Stimulated activated CD8-positive, alpha-beta memory T cell treated with anti-CD3 and anti-CD28 coated beads, Interleukin-4, amount 100 ng/mL, for 4 hours (primary cell): Measurements from ENCODE around the gene GTPBP2.
"Not testable (repeated sequence)": the region's sequence is repeated elsewhere in the genome, so short reads cannot be mapped to it uniquely, and the experiment has no call there.

Experiments
- DNase-seq, 2 donors: peaks; one replicate each; pipeline ENCODE4 v3.0.0-alpha.2; 2020; ENCODE audit warnings: low read depth in 2 of 2, low spot score in 1 of 2

GTPBP2 gene

GRCh38 chr6:43625393-43625992 lies 3.6 kb downstream of the GTPBP2 start:
- DNase-seq, result no peak

GRCh38 chr6:43624786-43625288 lies 4.2 kb downstream of the GTPBP2 start:
- no peak for DNase-seq

DNA sequence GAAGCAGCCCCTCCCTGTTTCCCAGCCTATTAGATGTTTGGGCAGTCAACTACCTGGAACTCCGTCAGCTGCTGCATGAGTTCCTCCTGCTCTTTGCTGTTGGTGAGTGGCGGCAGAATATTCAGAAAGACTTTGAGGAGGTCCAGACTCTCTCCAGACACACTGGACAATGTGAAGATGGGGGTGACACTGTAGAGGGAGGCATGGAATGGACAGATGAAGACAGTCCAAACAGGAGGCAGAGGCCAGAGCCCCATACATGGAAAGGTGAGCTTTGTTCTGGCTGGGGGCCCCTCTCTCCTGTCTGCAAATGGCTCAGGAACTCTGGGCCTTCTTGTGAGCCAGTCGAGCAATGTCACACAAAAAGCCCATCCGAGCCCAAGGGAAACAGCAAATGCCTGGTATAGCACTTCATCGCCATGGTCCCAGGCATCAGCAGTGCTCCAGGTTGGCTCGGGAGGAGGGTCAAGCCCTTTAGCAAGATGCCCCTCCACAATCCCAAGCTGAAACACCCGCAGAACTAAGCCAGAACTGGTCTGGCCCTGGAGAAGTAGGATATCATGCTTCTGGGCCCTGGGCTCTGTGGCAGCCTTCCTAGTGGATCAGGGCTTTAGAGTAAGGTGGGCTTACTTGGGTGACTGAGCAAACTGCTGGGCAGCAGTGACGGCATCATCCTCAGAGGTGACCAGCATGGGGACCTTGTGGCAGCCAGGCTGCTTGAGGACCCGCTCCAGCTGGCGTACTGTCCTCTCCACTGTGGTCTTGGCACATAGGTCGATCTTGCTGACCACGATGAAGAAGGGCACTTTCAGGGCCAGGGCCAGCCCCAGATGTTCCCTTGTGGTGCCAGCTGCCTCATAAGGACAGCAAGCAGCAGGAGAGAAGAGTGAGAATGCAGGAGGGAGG lies 4.9 kb downstream of the GTPBP2 start:
- no peak for DNase-seq

- no peak for DNase-seq
These were observed 6.5 kb downstream of the GTPBP2 start for GRCh38 chr6:43622541-43622940.

GRCh38 chr6:43621836-43622180 lies 7.3 kb downstream of the GTPBP2 start:
- DNase-seq, result no peak

GRCh38 chr6:43621078-43621835 lies 7.8 kb downstream of the GTPBP2 start:
- DNase-seq, result no peak

GRCh38 chr6:43616725-43617472 lies 12.2 kb downstream of the GTPBP2 start:
- DNase-seq, result no peak

DNA sequence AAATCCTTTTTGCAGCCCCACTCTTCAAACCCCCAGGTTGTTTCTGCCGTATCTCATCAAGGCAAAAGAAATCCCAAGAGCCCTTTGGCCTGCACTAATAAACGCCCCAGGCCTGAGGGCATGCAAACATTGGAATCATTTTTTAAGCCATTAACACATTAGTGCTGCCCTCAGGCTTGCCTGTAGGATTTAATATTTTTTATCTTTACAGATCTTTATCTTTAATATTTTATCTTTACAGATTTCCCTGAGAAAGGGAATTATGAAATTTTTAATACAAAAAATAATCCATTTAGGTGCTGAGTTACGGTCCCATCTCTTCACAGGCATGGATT lies 14.7 kb downstream of the GTPBP2 start:
- no peak for DNase-seq

DNA sequence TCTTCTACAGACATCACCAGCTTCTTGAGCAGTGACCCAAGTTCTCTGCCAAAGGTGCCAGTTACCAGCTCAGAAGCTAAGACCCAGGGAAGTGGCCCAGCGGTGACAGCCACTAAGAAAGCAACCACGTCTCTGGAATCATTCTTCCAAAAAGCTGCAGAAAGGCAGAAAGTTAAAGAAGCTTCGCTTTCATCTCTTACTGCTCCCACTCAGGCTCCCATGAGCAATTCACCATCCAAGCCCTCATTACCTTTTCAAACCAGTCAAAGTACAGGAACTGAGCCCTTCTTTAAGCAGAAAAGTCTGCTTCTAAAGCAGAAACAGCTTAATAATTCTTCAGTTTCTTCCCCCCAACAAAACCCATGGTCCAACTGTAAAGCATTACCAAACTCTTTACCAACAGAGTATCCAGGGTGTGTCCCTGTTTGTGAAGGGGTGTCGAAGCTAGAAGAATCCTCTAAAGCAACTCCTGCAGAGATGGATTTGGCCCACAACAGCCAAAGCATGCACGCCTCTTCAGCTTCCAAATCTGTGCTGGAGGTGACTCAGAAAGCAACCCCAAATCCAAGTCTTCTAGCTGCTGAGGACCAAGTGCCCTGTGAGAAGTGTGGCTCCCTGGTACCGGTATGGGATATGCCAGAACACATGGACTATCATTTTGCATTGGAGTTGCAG lies 15.2 kb downstream of the GTPBP2 start:
- DNase-seq, result no peak

- DNase-seq, result no peak
These were observed 18.6 kb downstream of the GTPBP2 start for GRCh38 chr6:43610431-43610830.

DNA sequence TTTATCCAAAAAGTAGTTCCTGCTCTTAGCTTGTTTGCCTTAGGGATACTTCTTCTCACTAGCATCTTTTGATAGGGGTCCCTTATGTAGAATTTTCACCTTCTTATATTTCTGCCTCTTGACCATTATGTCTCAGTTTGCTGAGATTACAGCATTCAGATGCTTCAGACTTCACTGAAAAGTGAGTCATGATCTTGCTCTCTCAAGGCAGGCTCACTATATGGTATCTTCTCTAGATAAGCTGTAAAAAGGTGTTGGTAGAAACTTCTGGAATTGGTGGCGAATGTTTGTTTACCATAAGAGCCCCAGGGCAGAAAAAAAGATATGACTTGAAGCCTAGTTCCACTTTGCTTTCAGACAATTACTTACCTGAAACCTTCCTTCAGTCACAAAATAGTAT lies 19.7 kb downstream of the GTPBP2 start:
- DNase-seq, result no peak

GRCh38 chr6:43608807-43609206 lies 20.3 kb downstream of the GTPBP2 start:
- no peak for DNase-seq

- peak in 1 of 2 donors; percentile 38 for DNase-seq
These were observed 20.7 kb downstream of the GTPBP2 start for GRCh38 chr6:43608310-43608763.

DNA sequence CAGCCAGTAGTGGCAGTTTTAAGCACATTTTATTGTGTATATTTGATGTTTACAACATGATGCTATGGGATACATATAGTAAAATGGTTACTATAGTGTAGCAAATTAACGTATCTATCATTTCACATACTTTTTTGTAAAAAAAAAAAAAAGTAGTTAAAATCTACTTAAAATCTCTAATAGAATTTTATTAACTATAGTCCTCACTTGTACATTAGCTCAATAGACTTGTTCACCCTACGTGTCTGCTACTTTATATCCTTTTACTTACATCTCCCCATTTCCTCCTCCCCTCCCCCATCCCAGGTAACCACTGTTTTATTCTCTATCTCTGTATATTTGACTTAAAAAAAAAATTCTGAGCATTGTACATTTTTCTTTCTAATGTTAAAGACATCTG lies 23.0 kb downstream of the GTPBP2 start:
- no peak for DNase-seq

GRCh38 chr6:43604174-43604573 lies 24.9 kb downstream of the GTPBP2 start:
- no peak for DNase-seq

DNA sequence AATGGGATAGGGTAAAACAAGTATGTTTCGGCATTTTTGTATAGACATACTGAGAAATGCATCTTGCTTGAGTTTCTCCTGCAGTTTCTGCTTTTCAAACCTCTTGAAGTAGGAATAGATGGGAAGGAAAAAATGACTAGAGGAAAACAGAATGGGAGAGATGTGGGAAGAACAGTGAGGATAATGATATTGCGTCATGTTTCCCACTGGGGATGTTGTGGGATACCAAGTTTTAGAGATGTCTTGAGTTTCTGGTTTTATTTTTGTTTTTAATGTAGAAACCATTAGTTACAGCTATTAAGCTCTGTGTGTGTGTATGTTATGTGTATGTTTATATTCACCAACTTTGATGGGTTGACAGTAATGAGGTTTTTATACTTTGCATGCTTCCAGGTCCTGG lies 28.5 kb downstream of the GTPBP2 start:
- no peak for DNase-seq

GRCh38 chr6:43593938-43594337 lies 35.1 kb downstream of the GTPBP2 start:
- no peak for DNase-seq

DNA sequence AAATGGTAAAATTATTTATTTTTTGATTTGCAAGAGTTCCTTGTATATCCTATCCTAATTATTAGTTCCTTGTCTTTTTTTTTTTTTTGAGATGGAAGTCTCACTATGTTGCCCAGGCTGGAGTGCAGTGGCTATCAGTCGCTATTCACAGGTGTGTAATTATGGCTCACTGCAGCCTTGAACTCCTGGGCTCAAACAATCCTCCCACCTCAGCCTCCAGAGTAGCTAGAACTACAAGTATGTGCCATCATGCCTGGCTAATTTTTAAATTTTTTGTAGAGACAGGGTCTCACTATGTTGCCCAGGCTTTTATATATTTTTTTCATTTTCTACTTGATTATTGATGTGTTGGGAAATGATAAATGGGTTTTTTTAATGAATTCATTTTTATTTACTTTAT lies 39.5 kb downstream of the GTPBP2 start:
- not testable (repeated sequence) for DNase-seq

DNA sequence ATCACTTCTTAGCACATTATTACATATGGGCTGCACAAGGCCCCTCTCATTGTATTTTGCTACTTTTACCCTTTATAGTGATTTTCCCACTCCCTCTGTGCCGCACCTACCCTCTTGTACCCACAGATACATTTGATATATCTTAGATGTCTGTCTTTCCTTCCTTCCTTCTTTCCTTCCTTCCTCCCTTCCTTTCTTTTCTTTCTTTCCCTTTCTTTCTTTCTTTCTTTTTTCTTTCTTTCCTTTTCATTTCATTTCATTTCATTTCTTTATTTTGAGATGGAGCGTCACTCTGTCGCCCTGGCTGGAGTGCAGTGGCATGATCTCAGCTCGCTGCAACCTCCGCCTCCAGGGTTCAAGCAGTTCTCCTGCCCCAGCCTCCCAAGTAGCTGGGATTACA lies 40.9 kb downstream of the GTPBP2 start:
- DNase-seq, result no peak

GRCh38 chr6:43584892-43585570 lies 44.0 kb downstream of the GTPBP2 start:
- no peak for DNase-seq
